Kasumi-1 (cell line): ENCODE measurements around the gene MYB.
A peak's percentile ranks its signal among the peaks of the same experiment; 100 is the strongest.
"Not testable (repeated sequence)": the region's sequence is repeated elsewhere in the genome, so short reads cannot be mapped to it uniquely, and the experiment has no call there.

ENCODE experiments used
- DNase-seq, 2 experiments: peaks; one replicate each; lab custom pipeline; 2025; lab: John Stamatoyannopoulos, UW

MYB gene

GRCh38 chr6:135164387-135164786 is 16.7 kb upstream of the MYB start:
- DNase-seq: not testable (repeated sequence)

GRCh38 chr6:135165031-135165430 is 16.1 kb upstream of the MYB start:
- DNase-seq: no peak

- no peak for DNase-seq
Measured at GRCh38 chr6:135166515-135166914, 14.6 kb upstream of the MYB start.

- DNase-seq: no peak
Measured at GRCh38 chr6:135167617-135168016, 13.5 kb upstream of the MYB start.

GRCh38 chr6:135168766-135169165 is 12.3 kb upstream of the MYB start:
- DNase-seq: no peak

- no peak for DNase-seq
Measured at GRCh38 chr6:135170238-135170637, 10.9 kb upstream of the MYB start.

GRCh38 chr6:135170849-135171248 is 10.3 kb upstream of the MYB start:
- DNase-seq: no peak

GRCh38 chr6:135173242-135173988 is 7.7 kb upstream of the MYB start:
- no peak for DNase-seq

- DNase-seq: no peak
Measured at GRCh38 chr6:135173989-135174484, 7.1 kb upstream of the MYB start.

GRCh38 chr6:135176058-135176457 is 5.0 kb upstream of the MYB start:
- DNase-seq: no peak

GRCh38 chr6:135176464-135176863 is 4.6 kb upstream of the MYB start:
- DNase-seq: peak; percentile 94 to 96

GRCh38 chr6:135179372-135179771 is 1.7 kb upstream of the MYB start:
- no peak for DNase-seq

- DNase-seq: peak in 1 of 2 experiments; percentile 60
Measured at GRCh38 chr6:135179920-135180541, 1.1 kb upstream of the MYB start.

- peak in 1 of 2 experiments; percentile 32 for DNase-seq
Measured at GRCh38 chr6:135181333-135182070, 394 bp downstream of the MYB start.

GRCh38 chr6:135182071-135183001 is 1.2 kb downstream of the MYB start:
- DNase-seq: no peak

- peak in 1 of 2 experiments; percentile 61 for DNase-seq
Measured at GRCh38 chr6:135183002-135183531, 2.0 kb downstream of the MYB start.

- DNase-seq: peak; percentile 91 to 97
Measured at GRCh38 chr6:135183532-135184440, 2.7 kb downstream of the MYB start.

- DNase-seq: peak; percentile 49 to 51
Measured at GRCh38 chr6:135185483-135185882, 4.4 kb downstream of the MYB start.

- DNase-seq: no peak
Measured at GRCh38 chr6:135186255-135186654, 5.1 kb downstream of the MYB start.

GRCh38 chr6:135187372-135187771 is 6.3 kb downstream of the MYB start:
- DNase-seq: no peak
